ENCODE results near the gene ACTN3.

Gene ACTN3

GRCh38 chr11:66550887-66551286, 4.2 kb downstream of the ACTN3 start:
- no peaks in the 10 kb centered on the region for H3K79me2 ChIP-seq (ENCODE audit: insufficient read depth, low read length)
- TF ChIP-seq EZH2 (IDR thresholded peaks at IDR 0.05; ENCODE audit: borderline replicate concordance, low read length) (no peak), CTCF (IDR thresholded peaks at IDR 0.05; ENCODE audit: low read length) (no peak)
- H3K4me2 ChIP-seq (ENCODE audit: low read length), result no peak overlapping the region
- peaks cover 3% of the 10 kb centered on the region; the same call in 1 of the 2 replicates for H3K27me3 ChIP-seq (ENCODE audit: insufficient read depth, low read length)
- H3K9me3 ChIP-seq (ENCODE audit: low read length), result no peaks in the 10 kb centered on the region
- H3K4me3 ChIP-seq (ENCODE audit: low read depth, low read length, poor library complexity, severe bottlenecking), result no peak overlapping the region
- peaks cover 9% of the 10 kb centered on the region for H3K4me1 ChIP-seq (ENCODE audit: insufficient read depth, low read length, severe bottlenecking)
- H3K27ac ChIP-seq (ENCODE audit: low read depth, low read length, poor library complexity, severe bottlenecking), result no peak overlapping the region
- no peaks in the 10 kb centered on the region for H4K20me1 ChIP-seq (ENCODE audit: insufficient read depth, low read length)
- H3K9ac ChIP-seq (ENCODE audit: low read length), result no peak overlapping the region
- no peaks in the 10 kb centered on the region for H3K9me2 ChIP-seq (ENCODE audit: low read depth, low read length)
- no peak overlapping the region for H2AFZ ChIP-seq (ENCODE audit: low read length)
- no peaks in the 10 kb centered on the region for H3K36me3 ChIP-seq (ENCODE audit: insufficient read depth, low read length)
- H3F3A ChIP-seq (ENCODE audit: insufficient read depth, low read length), result no peaks in the 10 kb centered on the region

GRCh38 chr11:66554602-66555001, 7.9 kb downstream of the ACTN3 start:
- Histone ChIP-seq H3K4me2 (ENCODE audit: low read length) (no peak overlapping the region), H3K4me1 (ENCODE audit: insufficient read depth, low read length, severe bottlenecking) (no peaks in the 10 kb centered on the region), H3K9me2 (ENCODE audit: low read depth, low read length) (no peaks in the 10 kb centered on the region), H3K36me3 (ENCODE audit: insufficient read depth, low read length) (no peaks in the 10 kb centered on the region), H3K9me3 (ENCODE audit: low read length) (no peaks in the 10 kb centered on the region), H4K20me1 (ENCODE audit: insufficient read depth, low read length) (no peaks in the 10 kb centered on the region), H3K9ac (ENCODE audit: low read length) (no peak overlapping the region), H3K4me3 (ENCODE audit: low read depth, low read length, poor library complexity, severe bottlenecking) (no peak overlapping the region), H2AFZ (ENCODE audit: low read length) (no peak overlapping the region), H3K79me2 (ENCODE audit: insufficient read depth, low read length) (no peaks in the 10 kb centered on the region), H3K27ac (ENCODE audit: low read depth, low read length, poor library complexity, severe bottlenecking) (no peak overlapping the region), H3F3A (ENCODE audit: insufficient read depth, low read length) (no peaks in the 10 kb centered on the region), H3K27me3 (ENCODE audit: insufficient read depth, low read length) (no peaks in the 10 kb centered on the region; the same call in 1 of the 2 replicates)
- TF ChIP-seq EZH2 (IDR thresholded peaks at IDR 0.05; ENCODE audit: borderline replicate concordance, low read length), result no peak

GRCh38 chr11:66555416-66555815, 8.7 kb downstream of the ACTN3 start:
- Histone ChIP-seq H3K4me1 (ENCODE audit: insufficient read depth, low read length, severe bottlenecking) (no peaks in the 10 kb centered on the region), H3F3A (ENCODE audit: insufficient read depth, low read length) (no peaks in the 10 kb centered on the region), H3K4me2 (ENCODE audit: low read length) (no peak overlapping the region), H3K9me2 (ENCODE audit: low read depth, low read length) (no peaks in the 10 kb centered on the region), H3K79me2 (ENCODE audit: insufficient read depth, low read length) (no peaks in the 10 kb centered on the region), H4K20me1 (ENCODE audit: insufficient read depth, low read length) (no peaks in the 10 kb centered on the region), H2AFZ (ENCODE audit: low read length) (no peak overlapping the region), H3K4me3 (ENCODE audit: low read depth, low read length, poor library complexity, severe bottlenecking) (no peak overlapping the region), H3K36me3 (ENCODE audit: insufficient read depth, low read length) (no peaks in the 10 kb centered on the region), H3K9me3 (ENCODE audit: low read length) (no peaks in the 10 kb centered on the region), H3K27ac (ENCODE audit: low read depth, low read length, poor library complexity, severe bottlenecking) (no peak overlapping the region), H3K9ac (ENCODE audit: low read length) (no peak overlapping the region), H3K27me3 (ENCODE audit: insufficient read depth, low read length) (no peaks in the 10 kb centered on the region; the same call in 1 of the 2 replicates)
- TF ChIP-seq EZH2 (IDR thresholded peaks at IDR 0.05; ENCODE audit: borderline replicate concordance, low read length) (no peak), CTCF (IDR thresholded peaks at IDR 0.05; ENCODE audit: low read length) (no peak)

- Histone ChIP-seq H3K27ac (ENCODE audit: low read depth, low read length, poor library complexity, severe bottlenecking) (no peak overlapping the region), H3K79me2 (ENCODE audit: insufficient read depth, low read length) (no peaks in the 10 kb centered on the region), H4K20me1 (ENCODE audit: insufficient read depth, low read length) (no peaks in the 10 kb centered on the region), H3K9ac (ENCODE audit: low read length) (no peak overlapping the region), H3K9me3 (ENCODE audit: low read length) (no peaks in the 10 kb centered on the region), H3K27me3 (ENCODE audit: insufficient read depth, low read length) (no peaks in the 10 kb centered on the region; the same call in 1 of the 2 replicates), H3K4me1 (ENCODE audit: insufficient read depth, low read length, severe bottlenecking) (no peaks in the 10 kb centered on the region), H3F3A (ENCODE audit: insufficient read depth, low read length) (no peaks in the 10 kb centered on the region), H3K4me3 (ENCODE audit: low read depth, low read length, poor library complexity, severe bottlenecking) (no peak overlapping the region), H3K36me3 (ENCODE audit: insufficient read depth, low read length) (no peaks in the 10 kb centered on the region), H3K9me2 (ENCODE audit: low read depth, low read length) (no peaks in the 10 kb centered on the region), H3K4me2 (ENCODE audit: low read length) (no peak overlapping the region), H2AFZ (ENCODE audit: low read length) (no peak overlapping the region)
- TF ChIP-seq CTCF (IDR thresholded peaks at IDR 0.05; ENCODE audit: low read length) (no peak), EZH2 (IDR thresholded peaks at IDR 0.05; ENCODE audit: borderline replicate concordance, low read length) (no peak)
Measured at GRCh38 chr11:66556086-66556485, 9.4 kb downstream of the ACTN3 start.

Data from OCI-LY1 (cell line).